Type B pancreatic cell (in vitro differentiated cells): ENCODE results near the gene HYAL2. TPM values are rescaled to one million over a fixed set of nuclear protein-coding genes. Genes with fewer than 3 reads are reported as not detected.

Experiments used
- DNase-seq: peaks from one replicate; pipeline ENCODE4 v3.0.0; 2021; ENCODE audit warnings: mixed read lengths; ENCODE audit not compliant: unreplicated experiment; ENCODE audit errors: extremely low spot score
- H3K27ac Mint-ChIP-seq: 2 replicates; pipeline ENCODE4 v1.8.0; 2021; ENCODE audit warnings: mild to moderate bottlenecking, mixed read lengths
- H3K27me3 Mint-ChIP-seq: 2 replicates; pipeline ENCODE4 v1.8.0; 2021; ENCODE audit warnings: mixed read lengths
- H3K36me3 Mint-ChIP-seq: 2 replicates; pipeline ENCODE4 v1.8.0; 2021; ENCODE audit warnings: mixed read lengths
- H3K4me1 Mint-ChIP-seq: one replicate; pipeline ENCODE4 v1.8.0; 2021; ENCODE audit warnings: mixed read lengths; ENCODE audit not compliant: unreplicated experiment
- H3K4me3 Mint-ChIP-seq: 2 replicates; pipeline ENCODE4 v1.8.0; 2021; ENCODE audit warnings: mild to moderate bottlenecking, mixed read lengths
- H3K9me3 Mint-ChIP-seq: 2 replicates; pipeline ENCODE4 v1.8.0; 2021; ENCODE audit warnings: mixed read lengths
- CTCF ChIP-seq: fragments of 200-600 bp; sonication (generic); conservative IDR thresholded peaks from 2 replicates; pipeline ENCODE4 v1.5.0; 2021; ENCODE audit warnings: antibody characterized with exemption, mild to moderate bottlenecking
- total RNA-seq: library from RNA; stranded (reverse); gene quantifications from 2 replicates; pipeline ENCODE4 v1.2.1, GENCODE V29; 2021; ENCODE audit warnings: low replicate concordance

The HYAL2 gene
- total RNA-seq, 1 donor from 2014 or later, result 52.5 TPM

DNA sequence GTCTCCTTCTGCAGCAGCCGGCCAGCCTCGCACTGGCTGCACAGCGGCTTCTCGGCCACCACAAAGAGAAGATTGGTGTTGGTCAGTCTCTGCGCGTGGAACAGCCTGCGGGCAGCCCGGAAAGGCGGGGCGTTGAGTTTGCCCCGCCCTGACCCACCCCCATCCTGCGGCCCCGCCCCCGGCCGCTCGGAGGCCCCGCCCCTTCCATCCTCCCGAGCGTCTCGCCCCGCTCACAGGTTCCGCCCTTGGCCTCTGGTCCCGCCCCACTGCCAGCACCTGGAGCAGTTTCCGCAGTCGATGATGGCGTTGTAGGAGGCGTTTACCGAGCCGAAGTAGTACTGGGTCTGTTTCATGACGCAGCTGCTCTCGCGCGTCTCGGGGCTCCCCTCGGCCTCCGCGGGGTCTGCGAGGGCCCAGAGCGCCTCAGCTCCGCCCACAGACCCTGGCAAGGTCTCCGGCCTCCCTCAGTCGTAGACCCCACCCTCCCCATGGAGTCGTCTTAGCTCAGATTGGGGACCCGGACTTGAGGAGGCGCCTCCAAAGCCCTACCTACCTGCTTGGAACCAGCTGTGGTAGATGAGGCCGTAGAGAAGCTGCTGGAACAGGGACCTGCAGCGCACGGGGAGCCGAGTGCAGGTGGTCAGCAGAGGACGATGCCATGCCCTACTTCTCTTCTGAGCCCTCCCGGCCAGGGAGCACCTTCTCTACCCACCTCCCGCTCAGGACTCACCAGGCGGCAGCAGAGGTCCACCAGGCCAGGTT lies 42.7 kb upstream of the HYAL2 start:
- no peak for TF ChIP-seq CTCF
- Mint-ChIP-seq H3K9me3 (no peaks in the 10 kb centered on the region), H3K36me3 (no peaks in the 10 kb centered on the region), H3K4me3 (peak overlapping the region; percentile 85), H3K4me1 (no peaks in the 10 kb centered on the region), H3K27ac (peak overlapping the region; percentile 50), H3K27me3 (no peaks in the 10 kb centered on the region)
- DNase-seq, result peak; percentile 86

DNA sequence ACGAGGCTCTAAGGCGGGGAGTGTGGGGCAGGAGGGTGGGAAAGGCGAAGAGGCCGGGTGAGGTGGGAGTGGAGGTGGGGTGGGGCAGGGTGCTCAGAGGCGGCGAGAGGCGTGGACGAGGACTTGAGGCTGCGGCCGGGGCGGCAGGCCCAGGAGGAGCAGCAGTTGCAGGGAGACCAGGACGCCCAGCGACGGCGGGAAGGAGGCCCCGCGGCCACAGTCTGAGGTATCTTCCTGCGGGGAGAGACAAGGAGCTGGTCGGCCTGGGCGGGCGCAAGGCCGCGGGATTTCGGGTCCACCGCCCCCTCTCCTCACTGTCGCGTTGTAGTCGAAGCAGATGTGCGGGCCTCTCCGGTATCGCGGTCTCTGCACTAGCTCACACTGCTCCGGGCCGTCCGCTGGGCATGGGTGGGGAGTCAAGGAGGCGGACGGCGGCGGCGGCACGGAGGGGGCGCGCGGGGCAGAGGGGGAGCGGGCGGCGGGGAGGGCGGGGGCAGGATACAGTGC lies 42.1 kb upstream of the HYAL2 start:
- H3K9me3 Mint-ChIP-seq, result no peaks in the 10 kb centered on the region
- no peak for DNase-seq
- H3K27ac Mint-ChIP-seq, result peak overlapping the region; percentile 50
- peak overlapping the region; percentile 85 for H3K4me3 Mint-ChIP-seq
- H3K36me3 Mint-ChIP-seq, result no peaks in the 10 kb centered on the region
- no peak for TF ChIP-seq CTCF
- no peaks in the 10 kb centered on the region for H3K27me3 Mint-ChIP-seq
- peaks cover 3% of the 10 kb centered on the region for H3K4me1 Mint-ChIP-seq

GRCh38 chr3:50359760-50360110 lies 37.2 kb upstream of the HYAL2 start:
- no peak for TF ChIP-seq CTCF
- no peaks in the 10 kb centered on the region for H3K36me3 Mint-ChIP-seq
- H3K9me3 Mint-ChIP-seq, result no peaks in the 10 kb centered on the region
- peak overlapping the region; percentile 98 for H3K4me3 Mint-ChIP-seq
- no peaks in the 10 kb centered on the region for H3K27me3 Mint-ChIP-seq
- H3K4me1 Mint-ChIP-seq, result peaks cover 26% of the 10 kb centered on the region
- peak overlapping the region; percentile 95 for H3K27ac Mint-ChIP-seq
- DNase-seq, result no peak

DNA sequence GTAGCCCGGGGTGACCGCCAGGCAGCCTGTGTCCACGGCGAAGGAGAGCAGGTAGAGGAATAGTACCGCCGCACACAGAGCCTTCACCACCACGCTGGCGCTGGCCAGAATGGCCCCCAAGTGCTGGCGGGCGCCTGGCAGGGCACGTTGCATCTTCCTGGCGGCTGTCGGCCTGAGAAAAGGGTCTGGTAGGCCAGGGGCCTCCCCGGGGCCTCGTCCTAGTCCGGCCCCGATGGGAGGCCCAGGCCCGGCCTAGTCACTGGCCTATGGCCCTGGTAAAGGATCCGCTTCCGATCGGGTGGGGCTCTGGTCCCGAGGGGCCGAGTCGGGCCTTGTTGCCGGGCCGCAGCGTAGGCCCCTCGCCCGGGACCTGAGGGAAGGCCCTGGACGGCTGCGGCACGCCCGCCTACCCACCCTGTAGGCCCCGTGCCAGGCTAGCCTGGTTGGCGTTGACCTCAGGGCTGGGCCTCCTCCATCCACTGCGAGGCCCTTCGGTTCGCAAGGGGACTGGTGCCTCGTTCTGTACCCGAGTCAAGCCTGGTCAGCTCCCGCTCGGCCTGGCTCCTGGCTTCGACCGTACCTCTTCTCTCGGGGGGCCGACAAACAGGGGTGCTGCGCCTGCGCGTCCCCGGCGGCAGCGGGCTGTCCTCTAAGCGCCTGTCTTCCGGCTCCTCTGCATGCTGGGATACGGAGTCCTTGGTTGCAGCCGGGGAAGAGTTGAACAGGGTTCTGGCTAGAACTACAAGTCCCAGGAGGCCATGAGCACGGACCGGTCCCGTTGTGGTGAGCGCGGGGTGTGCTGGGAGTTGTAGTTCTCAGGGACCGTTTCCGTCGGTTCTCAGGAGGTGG lies 36.6 kb upstream of the HYAL2 start, which contains the start of gene TMEM115:
Gene TMEM115, minus strand, starts transcription at position 611 of the 849 bp plus-strand sequence. Its CDS starts 458 bp downstream, at position 153.
- Mint-ChIP-seq H3K4me3 (peak within 1 kb of the TSS; percentile 98), H3K9me3 (no peaks in the 10 kb centered on the region), H3K27me3 (no peaks in the 10 kb centered on the region), H3K4me1 (peaks cover 26% of the 10 kb centered on the region), H3K36me3 (no peaks in the 10 kb centered on the region), H3K27ac (peak within 1 kb of the TSS; percentile 95)
- peak; percentile 93 for DNase-seq
- no peak for TF ChIP-seq CTCF

DNA sequence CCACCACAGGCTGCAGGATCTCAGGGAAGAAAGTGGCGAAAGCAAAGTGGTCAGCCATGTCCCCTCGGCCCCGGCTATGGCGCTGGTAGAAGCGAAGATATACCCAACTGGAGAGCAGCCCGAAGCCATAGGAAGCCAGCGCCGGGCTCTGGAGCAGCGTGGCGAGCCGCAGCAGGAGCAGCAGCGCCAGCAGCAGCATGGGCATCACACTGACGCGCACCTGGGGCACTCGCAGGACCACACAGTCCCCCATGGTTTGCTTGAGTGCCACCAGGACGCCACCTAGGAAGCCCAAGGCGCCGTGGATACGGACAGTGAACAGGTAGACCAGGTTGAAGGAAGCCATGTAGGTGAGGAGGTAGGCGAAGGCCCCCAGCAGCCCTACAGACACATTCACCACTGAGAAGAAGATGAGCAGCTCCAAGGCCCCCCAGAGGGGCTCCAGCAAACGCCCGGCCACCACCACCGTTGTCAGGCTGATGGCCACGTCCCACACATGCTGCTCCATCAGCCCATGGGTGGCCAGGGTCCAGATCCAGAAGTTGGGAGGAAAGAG lies 35.9 kb upstream of the HYAL2 start:
- TF ChIP-seq CTCF, result no peak
- H3K36me3 Mint-ChIP-seq, result no peaks in the 10 kb centered on the region
- DNase-seq, result no peak
- H3K4me1 Mint-ChIP-seq, result peaks cover 26% of the 10 kb centered on the region
- no peaks in the 10 kb centered on the region for H3K9me3 Mint-ChIP-seq
- H3K27me3 Mint-ChIP-seq, result no peaks in the 10 kb centered on the region
- H3K27ac Mint-ChIP-seq, result peak overlapping the region; percentile 85
- peak overlapping the region; percentile 98 for H3K4me3 Mint-ChIP-seq
